ENCODE results near the gene ZNF836. TPM values are rescaled to one million over a fixed set of nuclear protein-coding genes. Genes with fewer than 3 reads are reported as not detected.

The ZNF836 gene
- total and polyA plus RNA-seq, 2 experiments from 2014 or later, result 2.9 to 9.4 TPM

DNA sequence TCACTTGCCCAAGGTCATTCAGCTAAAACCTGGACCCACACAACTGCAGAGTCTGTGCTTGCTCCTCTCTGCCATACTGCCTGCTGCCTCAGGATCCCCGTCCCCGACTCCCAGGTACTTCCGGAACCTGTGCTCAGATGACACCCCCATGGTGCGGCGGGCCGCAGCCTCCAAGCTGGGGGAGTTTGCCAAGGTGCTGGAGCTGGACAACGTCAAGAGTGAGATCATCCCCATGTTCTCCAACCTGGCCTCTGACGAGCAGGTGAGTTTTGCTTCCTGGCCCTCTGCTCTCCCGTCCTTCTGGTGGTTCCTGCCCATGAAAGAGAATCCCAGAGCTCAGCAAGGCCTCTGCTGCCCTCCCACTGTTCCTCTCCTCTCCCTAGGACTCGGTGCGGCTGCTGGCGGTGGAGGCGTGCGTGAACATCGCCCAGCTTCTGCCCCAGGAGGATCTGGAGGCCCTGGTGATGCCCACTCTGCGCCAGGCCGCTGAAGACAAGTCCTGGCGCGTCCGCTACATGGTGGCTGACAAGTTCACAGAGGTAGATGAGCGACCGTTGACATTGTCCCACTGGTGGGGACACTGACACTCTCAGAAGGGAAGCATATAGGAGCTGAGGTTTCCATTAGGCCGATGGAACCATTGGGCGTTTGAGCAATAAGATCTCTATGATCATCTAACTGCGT lies 41.3 kb upstream of the ZNF836 start:
- H3K27ac ChIP-seq, result no peak overlapping the region
- H3K9me3 ChIP-seq (ENCODE audit: low read depth), result no peaks in the 10 kb centered on the region
- no peaks in the 10 kb centered on the region for H3K9me2 ChIP-seq (replicated peaks; ENCODE audit: insufficient read depth)
- peaks cover 3% of the 10 kb centered on the region for H3K79me2 ChIP-seq
- H3K27me3 ChIP-seq, result no peaks in the 10 kb centered on the region
- H3K4me1 ChIP-seq (ENCODE audit: insufficient read depth), result no peaks in the 10 kb centered on the region
- no peak overlapping the region for H3K4me3 ChIP-seq
- H3K36me3 ChIP-seq (replicated peaks; ENCODE audit: insufficient read depth, low read depth), result no peaks in the 10 kb centered on the region
- H2AFZ ChIP-seq, result no peak overlapping the region
- no peak for DNase-seq (ENCODE audit: low spot score)
- WGBS (ENCODE audit: low lambda C conversion rate, missing lambda C conversion rate), result 97% methylated on average over 25 of the region's 25 CpGs
- TF ChIP-seq EZH2phosphoT487 (IDR thresholded peaks at IDR 0.05; ENCODE audit: low read depth, severe bottlenecking, unreplicated experiment) (no peak), EZH2 (IDR thresholded peaks at IDR 0.05; ENCODE audit: borderline replicate concordance) (no peak)
- TF ChIP-seq, protein P1, sequence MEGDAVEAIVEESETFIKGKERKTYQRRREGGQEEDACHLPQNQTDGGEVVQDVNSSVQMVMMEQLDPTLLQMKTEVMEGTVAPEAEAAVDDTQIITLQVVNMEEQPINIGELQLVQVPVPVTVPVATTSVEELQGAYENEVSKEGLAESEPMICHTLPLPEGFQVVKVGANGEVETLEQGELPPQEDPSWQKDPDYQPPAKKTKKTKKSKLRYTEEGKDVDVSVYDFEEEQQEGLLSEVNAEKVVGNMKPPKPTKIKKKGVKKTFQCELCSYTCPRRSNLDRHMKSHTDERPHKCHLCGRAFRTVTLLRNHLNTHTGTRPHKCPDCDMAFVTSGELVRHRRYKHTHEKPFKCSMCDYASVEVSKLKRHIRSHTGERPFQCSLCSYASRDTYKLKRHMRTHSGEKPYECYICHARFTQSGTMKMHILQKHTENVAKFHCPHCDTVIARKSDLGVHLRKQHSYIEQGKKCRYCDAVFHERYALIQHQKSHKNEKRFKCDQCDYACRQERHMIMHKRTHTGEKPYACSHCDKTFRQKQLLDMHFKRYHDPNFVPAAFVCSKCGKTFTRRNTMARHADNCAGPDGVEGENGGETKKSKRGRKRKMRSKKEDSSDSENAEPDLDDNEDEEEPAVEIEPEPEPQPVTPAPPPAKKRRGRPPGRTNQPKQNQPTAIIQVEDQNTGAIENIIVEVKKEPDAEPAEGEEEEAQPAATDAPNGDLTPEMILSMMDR (IDR thresholded peaks at IDR 0.05; ENCODE audit: poor library complexity), result no peak
- H3K4me2 ChIP-seq, result no peak overlapping the region
- peaks cover 7% of the 10 kb centered on the region for H4K20me1 ChIP-seq (ENCODE audit: insufficient read depth, poor library complexity, severe bottlenecking)

DNA sequence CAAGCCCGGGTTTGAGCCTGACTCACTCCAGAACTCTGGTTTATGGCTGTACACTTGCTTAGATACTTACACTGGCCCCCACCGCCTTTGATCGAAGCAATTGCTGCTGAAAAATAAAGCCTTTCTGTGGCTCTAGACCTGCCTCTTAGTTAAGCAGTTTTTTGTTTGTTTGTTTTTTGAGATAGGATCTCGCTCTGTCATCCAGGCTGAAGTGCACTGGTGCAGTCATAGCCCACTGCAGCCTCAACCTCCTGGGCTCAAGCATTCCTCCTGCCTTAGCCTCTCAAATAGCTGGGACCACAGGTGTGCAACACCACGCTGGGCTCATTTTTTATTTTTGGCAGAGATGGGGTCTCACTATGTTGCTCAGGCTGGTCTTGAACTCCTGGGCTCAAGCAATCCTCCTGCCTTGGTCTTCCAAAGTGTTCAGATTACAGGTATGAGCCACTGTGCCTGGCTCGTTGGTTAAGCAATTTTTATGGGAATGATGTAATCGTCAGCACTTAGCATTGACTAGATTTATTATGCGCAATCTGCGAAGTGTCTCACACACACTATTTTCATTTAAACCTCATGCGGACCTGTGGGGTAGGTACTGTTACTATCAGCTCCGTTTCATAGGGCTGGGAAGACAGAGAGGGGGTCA lies 40.6 kb upstream of the ZNF836 start:
- H3K9me2 ChIP-seq (replicated peaks; ENCODE audit: insufficient read depth), result no peaks in the 10 kb centered on the region
- H3K9me3 ChIP-seq (ENCODE audit: low read depth), result no peaks in the 10 kb centered on the region
- peaks cover 7% of the 10 kb centered on the region for H4K20me1 ChIP-seq (ENCODE audit: insufficient read depth, poor library complexity, severe bottlenecking)
- no peak overlapping the region for H3K27ac ChIP-seq
- no peaks in the 10 kb centered on the region for H3K4me1 ChIP-seq (ENCODE audit: insufficient read depth)
- TF ChIP-seq EZH2 (IDR thresholded peaks at IDR 0.05; ENCODE audit: borderline replicate concordance), result no peak
- TF ChIP-seq, protein P1 (IDR thresholded peaks at IDR 0.05; ENCODE audit: poor library complexity), result no peak
- H3K4me3 ChIP-seq, result no peak overlapping the region
- no peak overlapping the region for H2AFZ ChIP-seq
- no peak for DNase-seq (ENCODE audit: low spot score)
- H3K4me2 ChIP-seq, result no peak overlapping the region
- no peaks in the 10 kb centered on the region for H3K27me3 ChIP-seq
- H3K36me3 ChIP-seq (replicated peaks; ENCODE audit: insufficient read depth, low read depth), result no peaks in the 10 kb centered on the region
- 95% methylated on average over 11 of the region's 11 CpGs for WGBS (ENCODE audit: low lambda C conversion rate, missing lambda C conversion rate)
- peaks cover 10% of the 10 kb centered on the region for H3K79me2 ChIP-seq

DNA sequence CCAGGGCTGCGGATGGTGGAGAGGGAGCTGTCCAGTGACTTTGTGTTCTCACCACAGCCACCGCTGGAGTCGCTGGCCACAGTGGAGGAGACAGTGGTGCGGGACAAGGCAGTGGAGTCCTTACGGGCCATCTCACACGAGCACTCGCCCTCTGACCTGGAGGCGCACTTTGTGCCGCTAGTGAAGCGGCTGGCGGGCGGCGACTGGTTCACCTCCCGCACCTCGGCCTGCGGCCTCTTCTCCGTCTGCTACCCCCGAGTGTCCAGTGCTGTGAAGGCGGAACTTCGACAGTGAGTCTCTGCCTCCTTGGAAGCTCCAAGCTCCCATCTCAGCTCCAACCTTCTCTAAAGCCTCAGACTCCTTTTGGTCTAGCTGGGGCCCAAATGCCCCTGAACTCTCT lies 39.8 kb upstream of the ZNF836 start:
- Histone ChIP-seq H3K36me3 (replicated peaks; ENCODE audit: insufficient read depth, low read depth) (no peaks in the 10 kb centered on the region), H3K9me3 (ENCODE audit: low read depth) (no peaks in the 10 kb centered on the region)
- WGBS (ENCODE audit: low lambda C conversion rate, missing lambda C conversion rate), result 97% methylated on average over 20 of the region's 20 CpGs

More for the DNA sequence above, 39.8 kb upstream of the ZNF836 start:
- Histone ChIP-seq H3K4me1 (ENCODE audit: insufficient read depth) (no peaks in the 10 kb centered on the region), H3K4me2 (no peak overlapping the region), H3K27me3 (no peaks in the 10 kb centered on the region), H3K79me2 (peaks cover 18% of the 10 kb centered on the region), H3K4me3 (no peak overlapping the region), H4K20me1 (ENCODE audit: insufficient read depth, poor library complexity, severe bottlenecking) (peaks cover 7% of the 10 kb centered on the region), H3K9me2 (replicated peaks; ENCODE audit: insufficient read depth) (no peaks in the 10 kb centered on the region), H2AFZ (no peak overlapping the region), H3K27ac (no peak overlapping the region)
- DNase-seq (ENCODE audit: low spot score), result no peak
- TF ChIP-seq EZH2 (IDR thresholded peaks at IDR 0.05; ENCODE audit: borderline replicate concordance) (no peak), EZH2phosphoT487 (IDR thresholded peaks at IDR 0.05; ENCODE audit: low read depth, severe bottlenecking, unreplicated experiment) (no peak)
- TF ChIP-seq, protein P1 (IDR thresholded peaks at IDR 0.05; ENCODE audit: poor library complexity), result no peak

Data from hepatocyte (in vitro differentiated cells).